Aorta (tissue), 5 donors: Measurements from ENCODE around the gene UGCG. TPM values are rescaled to one million over a fixed set of nuclear protein-coding genes. Genes with fewer than 3 reads are reported as not detected.
"Not testable (repeated sequence)": the region's sequence is repeated elsewhere in the genome, so short reads cannot be mapped to it uniquely, and the experiment has no call there.

Source experiments
- ATAC-seq: fragments of 200-7000 bp; cut with Tn5 transposase; one replicate; pipeline ENCODE4 v1.9.1; 2022; ENCODE audit warnings: moderate library complexity; ENCODE audit not compliant: low FRiP score
- DNase-seq, 2 donors: peaks; one replicate each; pipeline ENCODE4 v3.0.0-alpha.2; 2020
- H3K27ac ChIP-seq, 2 donors: one replicate each; pipeline ENCODE4 v1.5.1; 2013; ENCODE audit warnings: low read length in 2 of 2, mild to moderate bottlenecking in 2 of 2, moderate library complexity in 2 of 2, control low read depth in 1 of 2, inconsistent platforms in 1 of 2, low read depth in 1 of 2
- H3K27me3 ChIP-seq, 2 donors: one replicate each; pipeline ENCODE4 v1.6.1; 2013; ENCODE audit warnings: control low read depth in 1 of 2, low read length in 1 of 2, mild to moderate bottlenecking in 1 of 2, moderate library complexity in 1 of 2; ENCODE audit not compliant: insufficient read depth in 2 of 2, control insufficient read depth in 1 of 2
- H3K36me3 ChIP-seq, 2 donors: one replicate each; pipeline ENCODE4 v1.6.1; 2013; ENCODE audit warnings: control low read depth in 1 of 2, low read length in 1 of 2, mild to moderate bottlenecking in 1 of 2; ENCODE audit not compliant: insufficient read depth in 2 of 2, control insufficient read depth in 1 of 2
- H3K4me1 ChIP-seq, 2 donors: one replicate each; pipeline ENCODE4 v1.6.1; 2013; ENCODE audit warnings: low read length in 2 of 2, control low read depth in 1 of 2, mild to moderate bottlenecking in 1 of 2, moderate library complexity in 1 of 2; ENCODE audit not compliant: insufficient read depth in 2 of 2, control insufficient read depth in 1 of 2
- H3K4me3 ChIP-seq, 2 donors: one replicate each; pipeline ENCODE4 v1.5.1; 2013; ENCODE audit warnings: low read length in 2 of 2, control low read depth in 1 of 2, mild to moderate bottlenecking in 1 of 2
- H3K9me3 ChIP-seq: one replicate; pipeline ENCODE4 v1.6.1; 2013; ENCODE audit warnings: mild to moderate bottlenecking, low read length; ENCODE audit not compliant: control insufficient read depth
- WGBS, 2 donors: extraction: QIAGEN DNeasy Blood & Tissue Kit; methylation state at CpG; one replicate each; pipeline ENCODE4 v1.1.7; 2013; 5-methylcytosine and 5-hydroxymethylcytosine counted together
- intact Hi-C, 2 donors: fragments of 100-400 bp; cut with DNase I; formaldehyde crosslinking; loops; one replicate each; pipeline versions ENCODE4 v1.14.2 to v1.15.0; 2022
- polyA plus RNA-seq, 2 donors: library from polyadenylated mRNA; stranded (reverse); fragments of 200-250 nt; gene quantifications; one replicate each; pipeline ENCODE4 v1.2.3, GENCODE V29; 2013
- total RNA-seq, 2 donors: library from RNA; stranded (reverse); fragmentation: NEBNext Ultra II Directional; extraction: Animal tissue kit (Norgen Biotek cat#: 25700); gene quantifications; one replicate each; pipeline ENCODE4 v1.2.1, GENCODE V29; 2021
- donor health status: healthy with polysubstance abuse.
- donor health status: Bipolar disorder and iron deficiency.
- donor health status: DM: no; HTN: no; CAD: no.
- donor health status: DM: no; HTN: no; CAD: no.
- donor health status: DM: yes; HTN: yes; CAD: no.

Gene UGCG
- total and polyA plus RNA-seq, 4 donors, result 7.9 to 51.2 (median 23.4) TPM

GRCh38 chr9:111897601-111898137 is 1.1 kb downstream of the UGCG start:
- peak overlapping the region; percentile 43 to 76 for H3K4me3 ChIP-seq
- DNase-seq, result no peak
- no peaks in the 10 kb centered on the region for H3K9me3 ChIP-seq
- H3K4me1 ChIP-seq, result peaks cover 3 to 4% of the 10 kb centered on the region in 2 donors
- H3K27me3 ChIP-seq, result no peaks in the 10 kb centered on the region
- WGBS, 2 donors, result 3% methylated on average over 12 of the region's 12 CpGs
- intact Hi-C loops, result loop anchor here in 1 of 2 donors (5.0 kb wide), 2 partner anchors 175 to 435 kb away; partner anchors contain the start of gene PTBP3
- peak; percentile 9 for ATAC-seq
- peak overlapping the region; percentile 38 to 74 for H3K27ac ChIP-seq
- H3K36me3 ChIP-seq, result no peaks in the 10 kb centered on the region

GRCh38 chr9:111898331-111899096 is 1.9 kb downstream of the UGCG start:
- ATAC-seq (no peak), DNase-seq (no peak)
- Histone ChIP-seq H3K27ac (no peak overlapping the region), H3K27me3 (no peaks in the 10 kb centered on the region), H3K36me3 (no peaks in the 10 kb centered on the region), H3K4me1 (peaks cover 3 to 4% of the 10 kb centered on the region in 2 donors), H3K4me3 (peak overlapping the region; percentile 43 to 76), H3K9me3 (no peaks in the 10 kb centered on the region)
- intact Hi-C loops, result loop anchor here in 1 of 2 donors (5.0 kb wide), 2 partner anchors 174 to 434 kb away; partner anchors contain the start of gene PTBP3
- 4 to 8% methylated on average over 4 of the region's 4 CpGs for WGBS, 2 donors

GRCh38 chr9:111900151-111900857 is 3.7 kb downstream of the UGCG start:
- intact Hi-C loops, result no loop called here
- H3K27me3 ChIP-seq, result no peaks in the 10 kb centered on the region
- no peaks in the 10 kb centered on the region for H3K36me3 ChIP-seq
- ATAC-seq (no peak), DNase-seq (no peak)
- H3K4me1 ChIP-seq, result peaks cover 3 to 4% of the 10 kb centered on the region in 2 donors
- no peak overlapping the region for H3K27ac ChIP-seq
- no peak overlapping the region for H3K4me3 ChIP-seq
- 60 to 70% methylated on average over 6 of the region's 6 CpGs for WGBS, 2 donors
- no peaks in the 10 kb centered on the region for H3K9me3 ChIP-seq

- intact Hi-C loops, result no loop called here
- H3K36me3 ChIP-seq, result no peaks in the 10 kb centered on the region
- DNase-seq (no peak), ATAC-seq (no peak)
- no peak overlapping the region for H3K4me3 ChIP-seq
- H3K4me1 ChIP-seq, result peaks cover 3 to 4% of the 10 kb centered on the region in 2 donors
- H3K27ac ChIP-seq, result no peak overlapping the region
- H3K9me3 ChIP-seq, result no peaks in the 10 kb centered on the region
- WGBS, 2 donors, result 48 to 60% methylated on average over 15 of the region's 15 CpGs
- no peaks in the 10 kb centered on the region for H3K27me3 ChIP-seq
These were observed 4.4 kb downstream of the UGCG start for GRCh38 chr9:111900858-111901612.

GRCh38 chr9:111902391-111903139 is 6.0 kb downstream of the UGCG start:
- intact Hi-C loops, result no loop called here
- 45 to 58% methylated on average over 8 of the region's 8 CpGs for WGBS, 2 donors
- peaks cover 3 to 4% of the 10 kb centered on the region in 2 donors for H3K4me1 ChIP-seq
- DNase-seq, result no peak
- no peaks in the 10 kb centered on the region for H3K27me3 ChIP-seq
- no peak overlapping the region for H3K4me3 ChIP-seq
- H3K27ac ChIP-seq, result no peak overlapping the region
- H3K36me3 ChIP-seq, result no peaks in the 10 kb centered on the region
- H3K9me3 ChIP-seq, result no peaks in the 10 kb centered on the region
- no peak for ATAC-seq

- H3K9me3 ChIP-seq, H3K27ac ChIP-seq, ATAC-seq, H3K36me3 ChIP-seq, intact Hi-C loops, H3K4me3 ChIP-seq, H3K27me3 ChIP-seq, H3K4me1 ChIP-seq, DNase-seq: not testable (repeated sequence)
- WGBS, 2 donors, result 97 to 98% methylated on average over 8 of the region's 8 CpGs
These were observed 6.9 kb downstream of the UGCG start for GRCh38 chr9:111903535-111903934.

- Histone ChIP-seq H3K27ac (no peak overlapping the region), H3K4me1 (peaks cover 3 to 4% of the 10 kb centered on the region in 2 donors), H3K4me3 (no peak overlapping the region), H3K36me3 (no peaks in the 10 kb centered on the region), H3K27me3 (no peaks in the 10 kb centered on the region), H3K9me3 (no peaks in the 10 kb centered on the region)
- intact Hi-C loops, result no loop called here
- no peak for DNase-seq
- no peak for ATAC-seq
- WGBS, 2 donors, result 34 to 69% methylated on average over 2 of the region's 2 CpGs
These were observed 7.4 kb downstream of the UGCG start for GRCh38 chr9:111904026-111904425.

- WGBS, 2 donors, result 81 to 83% methylated on average over 5 of the region's 5 CpGs
- H3K9me3 ChIP-seq, result no peaks in the 10 kb centered on the region
- ATAC-seq (no peak), DNase-seq (no peak)
- no peak overlapping the region for H3K27ac ChIP-seq
- H3K27me3 ChIP-seq, result no peaks in the 10 kb centered on the region
- peaks cover 3 to 4% of the 10 kb centered on the region in 2 donors for H3K4me1 ChIP-seq
- no peak overlapping the region for H3K4me3 ChIP-seq
- intact Hi-C loops, result no loop called here
- H3K36me3 ChIP-seq, result no peaks in the 10 kb centered on the region
These were observed 8.3 kb downstream of the UGCG start for GRCh38 chr9:111904891-111905291.
